ENCODE data around the gene CIAPIN1.

The CIAPIN1 gene

GRCh38 chr16:57401943-57402640, 45.1 kb downstream of the CIAPIN1 start:
- no peak for TF ChIP-seq SIN3A (IDR thresholded peaks at IDR 0.05; ENCODE audit: borderline replicate concordance, insufficient read depth, low read length)
- peak; percentile 40 to 80; a peak in 2 of 4 replicates for TF ChIP-seq REST (IDR thresholded peaks at IDR 0.05; ENCODE audit: insufficient read depth in 1 of 2, low read depth in 2 of 2, low read length in 2 of 2)

DNA sequence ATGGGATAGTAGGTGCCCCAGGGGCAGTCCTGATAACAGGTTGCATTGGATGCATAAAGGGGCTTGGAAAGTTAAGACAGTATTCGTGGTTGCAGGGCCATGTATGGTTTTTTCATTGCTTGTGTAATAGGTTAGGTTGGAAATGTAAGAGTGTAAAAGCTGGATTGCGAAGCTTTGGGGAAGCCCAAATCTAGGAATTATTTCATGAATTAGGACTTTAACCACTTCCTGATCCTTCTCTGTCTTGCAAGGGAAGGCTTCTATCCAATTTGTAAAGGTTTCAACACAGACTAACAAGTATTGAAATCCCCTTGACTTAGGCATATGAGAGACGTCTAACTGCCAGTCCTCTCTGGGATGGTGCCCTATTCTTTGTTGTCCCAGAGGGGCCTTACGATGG, 50.4 kb downstream of the CIAPIN1 start:
- TF ChIP-seq TAF1 (IDR thresholded peaks at IDR 0.05; ENCODE audit: borderline replicate concordance, insufficient read depth, low read length) (no peak), SIN3A (IDR thresholded peaks at IDR 0.05; ENCODE audit: borderline replicate concordance, insufficient read depth, low read length) (no peak), REST (IDR thresholded peaks at IDR 0.05; ENCODE audit: insufficient read depth in 1 of 2, low read depth in 2 of 2, low read length in 2 of 2) (no peak), FOXP2 (optimal IDR thresholded peaks at IDR 0.05; ENCODE audit: borderline replicate concordance, extremely low read depth, extremely low read length, insufficient read depth) (no peak), POLR2AphosphoS5 (IDR thresholded peaks at IDR 0.05; ENCODE audit: low read depth, low read length) (no peak)

DNA sequence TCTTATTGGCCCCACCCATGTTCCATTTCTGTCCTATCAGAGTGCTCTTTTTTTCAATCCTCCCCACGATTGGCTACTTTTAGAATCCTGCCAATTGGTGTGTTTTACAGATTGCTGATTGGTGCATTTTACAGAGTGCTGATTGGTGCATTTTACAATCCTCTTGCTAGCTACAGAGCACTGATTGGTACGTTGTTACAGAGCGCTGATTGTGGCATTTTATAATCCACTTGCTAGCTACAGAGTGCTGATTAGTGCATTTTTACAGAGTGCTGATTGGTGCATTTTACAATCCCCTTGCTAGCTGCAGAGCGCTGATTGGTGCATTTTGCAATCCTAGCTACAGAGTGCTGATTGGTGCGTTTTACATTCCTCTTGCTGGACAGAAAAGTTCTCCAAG, 52.2 kb downstream of the CIAPIN1 start:
- TF ChIP-seq POLR2AphosphoS5 (IDR thresholded peaks at IDR 0.05; ENCODE audit: low read depth, low read length), result no peak
- no peak for TF ChIP-seq SIN3A (IDR thresholded peaks at IDR 0.05; ENCODE audit: borderline replicate concordance, insufficient read depth, low read length)
- TF ChIP-seq FOXP2 (optimal IDR thresholded peaks at IDR 0.05; ENCODE audit: borderline replicate concordance, extremely low read depth, extremely low read length, insufficient read depth), result no peak
- TF ChIP-seq REST (IDR thresholded peaks at IDR 0.05; ENCODE audit: insufficient read depth in 1 of 2, low read depth in 2 of 2, low read length in 2 of 2), result no peak
- no peak for TF ChIP-seq TAF1 (IDR thresholded peaks at IDR 0.05; ENCODE audit: borderline replicate concordance, insufficient read depth, low read length)

DNA sequence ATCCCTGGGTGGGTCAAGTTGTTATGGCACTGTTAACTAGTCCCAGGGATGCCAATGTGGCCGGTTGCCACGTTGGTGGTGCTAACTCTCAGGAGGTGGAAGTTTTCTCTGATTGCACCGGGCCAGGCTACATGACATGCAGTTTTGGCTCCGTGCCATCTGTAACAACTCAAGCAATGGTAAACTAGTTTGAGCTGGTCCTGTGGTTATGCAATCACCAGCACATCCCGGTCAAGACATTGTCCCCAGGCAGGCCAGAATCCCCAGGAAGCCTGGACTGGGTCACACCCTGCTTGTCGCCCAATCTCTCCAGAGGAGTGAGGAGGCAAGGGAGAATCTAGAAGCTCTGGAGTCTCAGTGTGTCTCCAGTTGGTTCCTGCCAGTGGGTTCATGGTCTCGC, 52.7 kb downstream of the CIAPIN1 start:
- TF ChIP-seq TAF1 (IDR thresholded peaks at IDR 0.05; ENCODE audit: borderline replicate concordance, insufficient read depth, low read length) (no peak), POLR2AphosphoS5 (IDR thresholded peaks at IDR 0.05; ENCODE audit: low read depth, low read length) (no peak), REST (IDR thresholded peaks at IDR 0.05; ENCODE audit: insufficient read depth in 1 of 2, low read depth in 2 of 2, low read length in 2 of 2) (no peak), SIN3A (IDR thresholded peaks at IDR 0.05; ENCODE audit: borderline replicate concordance, insufficient read depth, low read length) (no peak), FOXP2 (optimal IDR thresholded peaks at IDR 0.05; ENCODE audit: borderline replicate concordance, extremely low read depth, extremely low read length, insufficient read depth) (no peak)

- TF ChIP-seq POLR2AphosphoS5 (IDR thresholded peaks at IDR 0.05; ENCODE audit: low read depth, low read length), result no peak
- TF ChIP-seq TAF1 (IDR thresholded peaks at IDR 0.05; ENCODE audit: borderline replicate concordance, insufficient read depth, low read length), result no peak
- TF ChIP-seq SIN3A (IDR thresholded peaks at IDR 0.05; ENCODE audit: borderline replicate concordance, insufficient read depth, low read length), result no peak
- TF ChIP-seq REST (IDR thresholded peaks at IDR 0.05; ENCODE audit: insufficient read depth in 1 of 2, low read depth in 2 of 2, low read length in 2 of 2), result no peak
These were observed 54.5 kb downstream of the CIAPIN1 start for GRCh38 chr16:57392694-57393093.

Data from PFSK-1 (cell line).